ENCODE data around the gene CBLIF.
"Not testable (repeated sequence)": the region's sequence is repeated elsewhere in the genome, so short reads cannot be mapped to it uniquely, and the experiment has no call there.

The CBLIF gene

DNA sequence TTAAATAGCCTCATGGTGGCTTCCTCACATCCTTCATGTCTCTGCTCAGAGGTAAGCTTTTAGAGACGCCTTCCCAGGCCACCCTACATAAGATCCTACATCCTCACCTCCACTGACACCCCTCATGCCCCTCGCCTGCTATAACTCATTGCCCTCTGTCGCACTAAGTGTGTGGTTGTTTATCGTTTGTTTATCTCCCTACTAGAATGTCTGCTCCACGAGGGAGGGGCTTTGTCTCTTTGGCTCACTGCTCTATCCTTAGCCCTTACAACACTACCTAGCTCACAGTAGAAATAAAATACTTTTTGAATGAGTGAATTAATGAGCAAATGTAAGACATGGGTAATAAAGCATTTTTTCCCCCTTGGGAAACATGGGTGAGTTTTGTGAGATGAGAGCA is 1.3 kb upstream of the CBLIF start:
- no peak for DNase-seq

- no peak for DNase-seq
These were observed 3.0 kb downstream of the CBLIF start for GRCh38 chr11:59842316-59842715.

DNA sequence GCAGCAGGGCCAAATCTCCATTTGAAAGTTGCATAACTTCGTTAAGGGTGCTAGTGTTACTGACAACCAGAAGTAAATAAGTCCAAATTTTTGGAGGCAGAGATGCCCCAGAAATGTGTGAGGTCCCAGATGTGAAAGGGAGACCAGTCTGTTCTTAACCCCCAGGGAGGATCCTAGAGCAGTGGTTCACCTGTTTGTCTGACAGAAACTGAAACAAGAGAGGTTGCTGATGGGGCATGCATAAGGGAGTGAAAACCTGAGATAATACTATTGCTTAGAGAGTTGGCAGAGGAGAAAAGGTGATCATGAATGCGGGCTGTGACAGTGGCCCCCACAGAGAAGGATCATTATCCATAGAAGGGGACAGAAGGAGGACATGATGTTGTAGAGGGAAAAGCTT is 3.8 kb downstream of the CBLIF start:
- DNase-seq = no peak

- no peak for DNase-seq
These were observed 5.7 kb downstream of the CBLIF start for GRCh38 chr11:59839615-59840014.

DNA sequence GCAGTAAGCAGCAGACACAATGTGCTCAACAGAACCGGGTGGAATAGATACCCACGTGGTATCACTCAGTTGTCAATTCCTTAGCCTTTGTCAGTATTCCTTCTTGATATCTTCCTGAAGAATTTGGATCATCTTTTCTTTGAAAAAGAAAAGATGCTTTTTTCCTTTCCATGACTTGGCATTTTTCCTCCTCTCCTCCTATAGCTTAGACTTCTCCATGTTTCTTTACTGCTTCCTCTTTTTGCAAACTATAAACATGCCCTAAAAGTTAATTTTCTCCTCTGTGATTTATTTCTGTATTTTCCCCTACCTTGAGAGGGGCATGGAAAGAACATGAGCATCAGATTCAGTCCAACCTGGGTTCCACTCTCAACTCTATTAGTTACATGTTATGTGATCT is 11.7 kb downstream of the CBLIF start:
- DNase-seq = no peak

GRCh38 chr11:59829358-59829757 is 15.9 kb downstream of the CBLIF start:
- DNase-seq = no peak

DNA sequence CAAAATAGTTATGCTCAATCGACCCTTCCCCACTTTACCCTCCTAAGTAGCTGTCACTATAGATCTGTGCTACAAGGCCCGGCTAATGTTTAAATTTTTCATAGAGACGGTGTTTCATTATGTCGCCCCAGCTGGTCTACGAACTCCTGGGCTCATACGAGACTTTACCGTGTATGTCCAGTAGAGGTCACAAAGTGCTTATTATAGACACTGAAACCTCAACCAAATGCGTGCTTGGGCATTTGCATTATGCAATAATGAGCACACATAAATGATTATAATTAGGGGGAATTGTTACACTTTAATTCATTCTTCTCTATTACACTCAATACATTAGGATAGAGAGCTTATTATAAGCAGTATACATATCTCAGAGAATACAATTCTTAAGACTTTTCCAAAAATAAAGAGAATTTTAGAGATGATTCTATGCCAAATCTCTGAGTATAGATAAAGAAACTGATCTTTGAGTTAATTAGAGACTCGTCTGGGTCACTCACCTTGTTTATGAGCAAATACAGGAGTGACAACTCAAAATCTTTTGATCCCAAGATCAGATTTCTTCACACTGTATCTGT is 22.2 kb downstream of the CBLIF start:
- DNase-seq = peak; percentile 22

DNA sequence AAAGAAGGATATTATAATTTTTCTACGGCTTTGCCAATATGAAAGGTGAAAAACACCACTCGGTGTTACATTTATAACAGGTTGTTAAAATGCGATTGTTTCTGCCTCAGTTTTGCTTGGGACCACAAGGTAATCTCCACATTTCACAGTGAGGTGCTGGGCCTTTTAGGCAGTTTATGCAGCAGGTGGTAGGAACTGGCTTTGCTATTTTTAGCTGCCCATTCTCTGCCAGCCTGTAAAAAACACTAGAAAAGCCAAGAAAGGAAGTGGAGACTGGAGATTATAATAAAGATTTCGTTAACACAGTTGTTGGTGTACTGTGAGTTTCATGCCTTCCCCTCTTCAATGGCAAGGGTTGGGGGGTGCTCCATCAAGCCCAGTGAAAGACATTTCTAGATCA is 26.7 kb downstream of the CBLIF start:
- DNase-seq = no peak

DNA sequence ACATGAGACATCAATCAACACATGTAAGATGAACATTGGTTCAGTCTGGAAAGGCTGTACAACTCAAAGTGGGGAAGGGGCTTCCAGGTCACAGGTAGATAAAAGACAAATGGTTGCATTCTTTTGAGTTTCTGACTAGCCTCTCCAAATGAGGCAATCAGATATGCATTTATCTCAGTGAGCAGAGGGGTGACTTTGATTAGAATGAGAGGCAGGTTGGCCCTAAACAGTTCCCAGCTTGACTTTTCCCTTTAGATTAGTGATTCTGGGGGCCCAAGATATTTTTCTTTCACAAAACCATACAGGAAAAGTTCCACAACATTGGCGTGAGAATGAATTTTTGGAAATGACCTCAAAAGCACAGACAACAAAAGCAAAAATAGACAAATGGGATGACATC is 28.9 kb downstream of the CBLIF start:
- not testable (repeated sequence) for DNase-seq

DNA sequence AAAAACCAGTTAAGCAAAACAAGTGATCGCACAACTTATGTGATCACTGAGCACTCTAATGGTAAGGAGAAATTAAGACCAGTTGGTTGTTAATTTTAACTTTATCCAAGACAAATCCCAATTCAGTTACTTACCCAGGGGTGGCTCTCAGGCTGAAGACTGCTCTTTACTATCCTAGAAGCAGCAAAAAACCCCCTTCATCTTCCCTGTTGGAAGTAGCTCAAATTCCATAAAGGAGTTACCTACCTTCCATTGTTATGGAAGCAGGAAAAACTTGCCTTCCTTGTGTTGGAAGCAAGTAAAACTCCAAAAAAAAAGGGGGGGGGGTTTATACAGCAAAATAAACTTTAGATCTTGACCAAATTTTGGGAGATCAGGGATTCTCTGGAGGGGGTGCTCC is 29.5 kb downstream of the CBLIF start:
- DNase-seq = no peak

GRCh38 chr11:59814021-59814420 is 31.3 kb downstream of the CBLIF start:
- DNase-seq = no peak

- no peak for DNase-seq
These were observed 31.9 kb downstream of the CBLIF start for GRCh38 chr11:59813364-59813763.

GRCh38 chr11:59812220-59812619 is 33.1 kb downstream of the CBLIF start:
- DNase-seq = no peak

DNA sequence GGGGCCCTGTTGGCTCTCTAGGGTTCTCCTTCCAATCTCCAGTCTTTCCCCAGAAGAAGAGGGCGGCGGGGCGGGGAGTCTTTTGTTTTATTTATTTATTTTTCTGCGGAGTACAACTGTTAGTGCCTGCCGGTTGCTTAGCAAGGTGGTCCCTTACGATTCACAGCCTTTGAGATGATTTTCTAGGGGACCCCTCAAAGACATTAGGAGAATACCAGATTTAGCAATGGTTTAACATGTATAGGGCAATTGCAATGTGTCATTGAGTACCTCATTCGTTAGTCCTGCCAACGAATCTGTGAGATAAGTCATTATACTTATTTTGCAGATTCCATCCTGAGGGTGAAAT is 34.4 kb downstream of the CBLIF start:
- no peak for DNase-seq

GRCh38 chr11:59810189-59810910 is 34.9 kb downstream of the CBLIF start, which contains the start of gene MRPL16:
Gene MRPL16, minus strand, starts transcription at chr11:59810778. Its CDS starts 120 bp downstream, at chr11:59810658.
- peak; percentile 89 for DNase-seq

DNA sequence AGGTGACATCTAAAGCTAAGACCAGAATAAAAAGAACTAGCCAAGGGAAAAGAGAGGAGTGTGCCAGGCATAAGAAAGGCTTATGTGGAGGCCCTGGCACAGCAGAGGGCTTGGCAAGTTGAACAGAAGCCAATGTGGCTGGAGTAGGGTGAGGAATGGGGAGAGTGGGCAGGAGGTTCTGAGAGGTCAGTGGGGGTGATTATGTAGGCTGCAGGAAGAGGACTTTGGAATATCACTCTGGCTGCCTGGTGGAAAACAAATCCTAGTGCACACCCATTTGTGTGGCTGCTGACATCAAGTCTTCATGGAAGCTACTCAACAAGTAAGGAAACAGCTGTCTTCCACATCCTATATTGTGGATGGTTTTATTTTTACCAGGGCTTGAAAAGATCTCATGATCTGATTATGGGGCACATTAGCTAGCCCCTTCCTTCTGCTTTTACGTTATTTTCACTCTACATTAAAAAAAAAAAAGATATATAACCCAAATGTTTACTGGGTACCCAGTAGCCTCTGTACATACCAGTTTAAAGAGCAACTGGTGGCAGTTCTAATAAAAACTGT is 38.2 kb downstream of the CBLIF start:
- no peak for DNase-seq

- no peak for DNase-seq
These were observed 41.2 kb downstream of the CBLIF start for GRCh38 chr11:59804061-59804460.

DNA sequence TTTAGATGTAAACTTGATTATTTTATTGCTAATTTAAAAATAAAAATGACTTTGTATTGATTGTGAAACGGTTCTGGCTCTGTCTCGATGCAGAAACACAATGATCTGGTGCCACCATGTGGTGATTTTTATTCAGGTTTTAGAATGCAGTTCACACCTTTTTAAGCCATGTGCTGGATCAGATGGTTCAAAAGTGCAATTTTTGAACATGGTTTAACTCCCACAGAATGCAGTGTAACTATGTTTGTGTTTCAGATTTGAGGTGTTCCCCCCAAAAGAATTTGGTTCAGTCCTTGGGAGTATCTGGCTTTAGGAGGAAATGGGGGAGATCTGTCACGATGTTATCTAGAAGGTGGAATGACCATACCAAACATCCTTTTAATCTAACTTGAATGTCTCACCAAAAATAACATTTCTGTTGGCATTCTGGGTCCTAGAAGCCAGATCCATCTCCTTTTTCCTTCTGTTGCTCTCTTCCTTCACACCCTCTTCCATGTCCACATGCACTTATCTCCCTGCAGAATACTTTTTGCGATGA is 42.6 kb downstream of the CBLIF start:
- DNase-seq = peak; percentile 22

DNA sequence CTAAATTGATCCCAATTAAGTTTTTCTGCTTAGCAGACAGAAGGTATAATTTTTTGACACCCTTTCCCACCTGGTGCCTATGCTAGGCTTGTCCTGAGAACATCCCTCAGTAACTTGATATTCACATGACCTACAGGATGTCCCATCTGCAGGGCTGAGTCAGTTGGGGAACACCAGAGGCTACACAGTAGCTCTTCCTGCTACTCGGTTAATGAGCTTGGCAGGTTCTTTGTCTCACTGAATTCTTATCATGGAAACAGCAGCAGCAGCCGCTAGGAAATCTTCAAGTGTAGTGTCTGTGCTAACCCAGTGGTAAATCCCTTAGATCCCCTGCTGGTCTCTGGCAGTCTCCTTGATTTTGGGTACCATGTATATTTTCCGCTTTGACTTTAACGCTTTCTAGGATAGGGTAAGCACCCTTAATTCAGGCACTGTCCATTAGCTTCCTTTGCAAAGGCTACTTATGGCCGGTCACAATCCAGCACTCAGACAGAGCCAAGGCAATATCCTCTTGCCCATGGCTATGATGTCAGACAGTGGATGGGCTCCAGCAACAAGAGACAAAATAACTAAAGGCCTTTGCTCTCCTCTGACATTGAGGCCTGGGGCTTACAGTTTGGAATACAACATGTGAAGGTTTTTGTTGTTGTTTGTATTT is 43.2 kb downstream of the CBLIF start:
- no peak for DNase-seq

DNA sequence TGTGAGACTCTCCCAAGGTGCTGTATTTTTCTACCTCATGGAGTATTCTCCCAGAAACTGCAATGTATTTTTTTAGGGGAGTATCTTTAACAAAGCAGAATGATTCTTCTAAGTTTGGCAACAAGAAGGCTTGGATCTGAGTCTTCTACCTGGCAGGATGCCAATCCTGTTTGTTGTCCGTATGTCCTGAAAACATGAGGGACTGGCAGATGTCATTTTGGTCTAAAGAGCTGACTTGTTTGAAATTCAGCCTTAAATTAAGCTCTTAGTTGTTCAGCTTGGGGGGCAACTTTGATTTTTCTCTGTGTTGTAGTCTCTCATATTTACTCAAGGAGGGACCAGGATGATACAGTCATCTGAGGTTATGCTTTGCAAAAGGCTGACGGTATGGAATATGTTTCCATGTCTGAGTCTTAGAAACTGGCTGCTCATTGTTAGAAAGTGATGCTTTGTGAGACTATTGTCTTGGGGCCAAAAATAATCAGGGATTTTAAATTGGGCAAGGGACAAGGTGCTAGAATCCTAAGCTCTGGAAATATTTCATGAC is 44.1 kb downstream of the CBLIF start:
- no peak for DNase-seq

DNA sequence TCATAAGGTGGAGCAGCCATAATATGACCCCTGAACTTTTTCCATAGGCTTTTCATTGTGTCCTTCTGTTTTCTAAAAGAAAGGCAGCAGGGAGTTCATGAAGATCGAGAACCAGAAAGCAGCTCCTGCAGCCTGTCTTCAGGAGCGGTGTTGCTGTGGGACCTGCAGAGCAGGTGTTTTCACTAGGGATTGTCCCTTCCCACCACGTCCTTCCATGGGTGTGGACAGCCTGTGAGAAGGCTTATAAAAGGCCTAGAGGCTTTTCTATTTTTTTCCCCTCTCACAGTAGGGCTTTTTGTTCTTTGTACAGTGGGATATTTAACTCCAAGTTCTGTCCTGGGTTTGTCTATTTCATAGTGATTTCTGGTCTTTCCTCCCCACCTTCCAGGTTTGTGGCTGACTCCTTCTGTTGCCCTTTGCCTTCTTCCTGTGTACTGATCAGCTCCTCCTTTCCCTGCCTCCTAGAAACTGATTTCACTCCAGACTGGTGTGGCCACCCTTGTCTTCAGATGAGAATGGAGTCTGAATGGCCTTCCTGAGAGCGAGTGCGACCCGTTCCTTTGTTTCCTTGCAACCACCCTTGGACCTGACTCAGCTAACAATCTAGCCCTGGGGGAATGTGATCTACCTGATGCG is 44.8 kb downstream of the CBLIF start:
- DNase-seq = no peak

DNA sequence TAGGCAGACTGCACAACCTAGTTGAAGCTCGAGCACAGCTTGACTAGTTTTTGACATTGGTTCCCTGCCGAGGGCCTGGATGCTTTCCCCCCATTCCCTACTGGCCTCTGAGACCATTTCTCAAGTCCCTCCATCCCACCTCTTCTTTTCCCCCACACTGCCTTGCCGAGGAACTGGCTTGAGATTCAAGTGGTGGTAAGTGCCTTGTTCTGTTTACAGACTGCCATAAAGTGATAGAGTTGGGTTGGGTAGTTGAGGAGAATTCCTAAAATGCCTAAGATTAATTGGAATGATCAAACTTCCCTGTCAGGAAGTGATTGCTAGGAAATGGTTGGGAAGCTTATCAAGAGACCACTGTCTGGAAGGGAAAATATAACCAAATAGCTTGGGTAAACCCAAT is 50.9 kb downstream of the CBLIF start:
- DNase-seq = no peak

- no peak for DNase-seq
These were observed 52.8 kb downstream of the CBLIF start for GRCh38 chr11:59792507-59792906.
